Astrocyte (in vitro differentiated cells and primary cell): Measurements from ENCODE around the gene GMPPA.

Source experiments
- EZH2 ChIP-seq: IDR thresholded peaks from 2 replicates; pipeline ENCODE4 v1.6.1; 2012; ENCODE audit warnings: mild to moderate bottlenecking, low read length, inconsistent platforms; ENCODE audit not compliant: insufficient read depth
- TF ChIP-seq, protein P1 (sequence below): IDR thresholded peaks from 2 replicates; pipeline ENCODE4 v1.5.1; 2011; ENCODE audit warnings: low read depth, mild to moderate bottlenecking, inconsistent platforms, low read length, moderate library complexity; ENCODE audit not compliant: insufficient read depth

- TF ChIP-seq, protein P1, sequence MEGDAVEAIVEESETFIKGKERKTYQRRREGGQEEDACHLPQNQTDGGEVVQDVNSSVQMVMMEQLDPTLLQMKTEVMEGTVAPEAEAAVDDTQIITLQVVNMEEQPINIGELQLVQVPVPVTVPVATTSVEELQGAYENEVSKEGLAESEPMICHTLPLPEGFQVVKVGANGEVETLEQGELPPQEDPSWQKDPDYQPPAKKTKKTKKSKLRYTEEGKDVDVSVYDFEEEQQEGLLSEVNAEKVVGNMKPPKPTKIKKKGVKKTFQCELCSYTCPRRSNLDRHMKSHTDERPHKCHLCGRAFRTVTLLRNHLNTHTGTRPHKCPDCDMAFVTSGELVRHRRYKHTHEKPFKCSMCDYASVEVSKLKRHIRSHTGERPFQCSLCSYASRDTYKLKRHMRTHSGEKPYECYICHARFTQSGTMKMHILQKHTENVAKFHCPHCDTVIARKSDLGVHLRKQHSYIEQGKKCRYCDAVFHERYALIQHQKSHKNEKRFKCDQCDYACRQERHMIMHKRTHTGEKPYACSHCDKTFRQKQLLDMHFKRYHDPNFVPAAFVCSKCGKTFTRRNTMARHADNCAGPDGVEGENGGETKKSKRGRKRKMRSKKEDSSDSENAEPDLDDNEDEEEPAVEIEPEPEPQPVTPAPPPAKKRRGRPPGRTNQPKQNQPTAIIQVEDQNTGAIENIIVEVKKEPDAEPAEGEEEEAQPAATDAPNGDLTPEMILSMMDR = no peak
- no peak for TF ChIP-seq EZH2
Measured at GRCh38 chr2:219486380-219486959, 12.2 kb upstream of the GMPPA start.
